Measurements from ENCODE around the gene SCAPER.
"Not testable (repeated sequence)": the region's sequence is repeated elsewhere in the genome, so short reads cannot be mapped to it uniquely, and the experiment has no call there.

Gene SCAPER

DNA sequence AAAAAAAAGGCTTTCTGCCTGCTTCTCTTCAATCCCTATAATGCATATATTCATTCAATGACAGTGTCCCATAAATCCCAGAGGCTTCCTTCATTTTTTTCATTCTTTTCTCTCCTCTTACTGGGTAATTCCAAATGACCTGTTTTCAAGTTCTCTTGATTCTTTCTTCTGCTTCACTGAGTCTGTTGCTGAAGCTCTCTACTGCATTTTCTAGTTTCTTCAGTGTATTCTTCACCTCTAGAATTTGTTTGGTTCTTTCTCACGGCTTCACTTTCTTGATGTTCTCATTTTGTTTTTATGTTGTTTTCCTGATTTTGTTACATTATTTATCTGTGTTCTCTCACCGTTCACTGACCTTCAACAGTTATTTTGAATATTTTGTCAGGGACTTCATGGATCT is 141.6 kb downstream of the SCAPER start:
- no peak for DNase-seq

DNA sequence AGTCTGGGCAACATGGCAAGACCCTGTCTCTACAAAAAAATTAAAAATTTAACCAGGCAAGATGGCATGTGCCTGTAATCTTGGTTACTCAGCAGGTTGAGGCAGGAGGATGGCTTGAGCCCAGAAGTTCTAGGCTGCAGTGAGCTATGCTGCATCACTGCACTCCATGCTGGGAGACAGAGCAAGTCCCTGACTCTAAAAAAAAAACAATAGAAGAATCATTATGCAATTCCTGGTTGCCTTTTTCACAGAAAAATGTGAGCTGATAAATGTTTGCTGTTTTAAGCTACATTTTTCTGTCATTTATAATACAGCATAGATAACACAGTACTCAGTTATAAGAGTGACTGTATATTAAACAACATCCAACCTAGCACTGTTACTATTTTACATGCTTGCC is 148.8 kb downstream of the SCAPER start:
- no peak for DNase-seq

DNA sequence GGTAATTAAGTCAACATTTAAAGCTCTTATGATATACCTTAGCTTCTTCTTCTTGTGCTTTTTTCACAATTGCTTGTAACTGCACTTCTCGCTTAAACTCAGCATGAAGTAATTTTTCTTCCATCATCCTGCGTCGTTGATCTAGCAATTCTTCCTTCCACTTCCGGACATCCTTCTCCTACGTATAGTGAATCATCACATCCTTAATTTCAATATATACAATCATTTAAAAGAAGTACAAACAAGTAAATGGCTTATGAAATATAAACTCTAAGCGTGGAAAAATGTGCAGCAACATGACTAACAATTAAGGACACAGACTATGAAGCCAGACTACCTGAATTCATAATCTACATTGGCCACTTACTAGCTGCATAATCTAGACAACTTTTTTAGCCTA is 151.4 kb downstream of the SCAPER start:
- DNase-seq = no peak

DNA sequence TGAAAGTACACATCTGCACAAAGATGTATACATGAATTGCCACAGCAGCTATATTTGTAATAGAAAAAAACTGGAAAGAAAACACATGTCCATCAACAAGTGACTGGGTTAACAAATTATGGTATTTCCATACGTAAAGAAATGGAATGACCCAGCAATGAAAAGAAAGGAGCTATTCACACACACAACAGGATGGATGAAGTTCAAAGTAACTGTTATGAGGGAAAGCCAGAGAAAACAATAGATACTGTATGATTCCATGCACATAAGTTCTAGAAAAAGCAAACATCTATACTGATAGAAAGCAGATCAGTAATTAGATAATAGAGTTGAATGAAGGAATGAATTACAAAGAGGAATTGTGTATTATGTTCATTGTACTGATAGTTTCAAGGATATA is 152.0 kb downstream of the SCAPER start:
- DNase-seq = no peak

DNA sequence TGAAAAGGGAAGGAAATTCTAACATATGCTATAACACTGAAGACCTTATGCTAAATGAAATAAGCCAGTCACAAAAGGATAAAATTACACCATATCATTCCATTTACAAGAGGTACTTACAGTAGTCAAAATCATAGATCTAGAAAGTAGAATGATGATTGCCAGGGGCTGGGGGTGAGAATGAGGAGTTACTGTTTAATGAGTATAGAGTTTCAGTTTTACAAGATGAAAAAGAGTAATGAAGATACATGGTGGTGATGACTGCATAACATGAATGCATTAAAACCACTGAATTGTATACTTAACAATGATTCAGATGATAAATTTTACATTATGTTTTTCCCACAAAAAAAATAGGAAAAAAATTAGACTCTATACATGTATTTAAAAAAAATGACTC is 152.6 kb downstream of the SCAPER start:
- peak; percentile 49 for DNase-seq

DNA sequence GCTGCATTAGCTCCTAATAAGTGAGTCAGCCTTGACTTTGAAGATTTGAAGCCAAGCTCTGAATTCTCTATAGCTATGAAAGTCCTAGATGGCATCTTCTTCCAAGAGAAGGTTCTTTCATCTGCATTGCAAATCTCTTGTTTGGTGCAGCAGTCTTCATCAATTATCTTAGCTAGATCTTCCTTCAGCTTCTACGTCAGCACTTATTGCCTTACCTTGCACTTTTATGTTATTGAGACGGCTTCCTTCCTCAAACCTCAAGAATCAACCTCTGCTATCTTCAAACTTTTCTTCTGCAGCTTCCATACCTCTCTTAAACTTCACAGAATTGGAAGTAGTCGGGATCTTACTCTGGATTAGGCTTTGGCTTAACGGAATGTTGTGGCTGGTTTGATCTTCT is 167.6 kb downstream of the SCAPER start:
- no peak for DNase-seq

DNA sequence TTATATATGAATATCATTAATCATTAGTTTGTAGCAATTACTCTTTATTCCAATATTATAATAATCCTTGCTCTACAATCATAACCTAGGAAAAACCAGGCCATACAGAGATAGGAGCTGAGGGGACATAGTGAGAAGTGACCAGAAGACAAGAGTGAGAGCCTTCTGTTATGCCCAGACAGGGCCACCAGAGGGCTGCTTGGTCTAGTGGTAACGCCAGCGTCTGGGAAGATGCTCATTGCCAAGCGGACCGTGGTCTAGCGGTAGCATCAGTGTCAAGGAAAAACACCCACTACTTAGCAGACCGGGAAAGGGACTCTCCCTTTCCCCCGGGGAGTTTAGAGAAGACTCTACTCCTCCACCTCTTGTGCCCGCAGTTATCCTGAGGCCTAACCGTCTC is 172.8 kb downstream of the SCAPER start:
- peak; percentile 15 for DNase-seq

DNA sequence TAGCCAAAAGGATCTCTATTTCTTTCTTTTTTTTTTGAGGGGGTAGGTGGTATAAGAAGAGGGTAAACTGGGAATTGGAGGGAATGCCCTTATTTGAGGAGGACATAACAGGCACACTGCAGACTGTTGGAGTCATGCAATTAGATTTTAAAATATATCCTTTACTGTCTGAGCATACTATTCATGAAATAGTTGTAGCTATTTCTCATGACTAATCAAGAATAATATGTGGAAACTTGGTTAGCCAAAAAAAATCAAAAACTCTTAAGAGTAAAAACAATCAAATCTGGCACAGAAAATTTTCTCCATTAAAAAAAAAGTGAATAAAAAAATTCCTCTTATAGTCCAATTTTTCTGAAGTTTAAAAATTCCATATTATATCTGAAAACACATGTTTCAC is 174.9 kb downstream of the SCAPER start:
- DNase-seq = no peak

DNA sequence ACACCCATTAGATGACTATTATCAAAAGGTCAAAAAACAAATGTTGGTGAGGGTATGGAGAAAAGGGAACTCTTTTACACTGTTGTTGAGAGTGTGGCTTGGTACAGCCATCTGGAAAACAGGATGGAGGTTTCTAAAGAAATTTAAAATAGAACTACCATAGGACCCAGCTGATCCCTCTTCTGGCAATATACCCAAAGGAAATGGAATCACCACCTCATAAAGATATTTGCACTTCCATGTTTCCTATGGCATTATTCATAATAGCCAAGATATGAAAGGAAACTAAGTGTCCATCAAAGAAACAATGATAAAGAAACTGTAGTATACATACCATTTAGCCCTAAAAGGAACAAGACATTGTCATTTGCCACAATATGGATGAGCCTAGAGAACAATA is 186.3 kb downstream of the SCAPER start:
- no peak for DNase-seq

DNA sequence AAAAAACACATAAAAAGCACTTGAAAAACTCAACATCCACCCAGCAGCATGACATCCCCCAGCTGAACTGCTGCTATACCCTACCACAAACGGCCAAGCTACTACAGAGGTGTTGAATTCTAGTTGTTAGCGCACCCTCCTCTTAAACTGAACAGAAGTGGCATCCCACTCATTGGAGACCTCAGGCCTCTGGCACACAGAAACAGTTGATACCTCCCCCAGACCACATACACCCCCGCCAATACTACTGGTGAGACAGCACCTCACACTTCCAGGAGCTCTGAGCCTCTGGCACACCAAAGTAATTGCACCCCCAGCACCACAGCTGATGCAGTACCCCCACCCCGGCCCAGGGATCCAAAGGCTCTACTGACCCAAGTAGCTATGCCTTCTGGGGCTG is 190.2 kb downstream of the SCAPER start:
- no peak for DNase-seq

DNA sequence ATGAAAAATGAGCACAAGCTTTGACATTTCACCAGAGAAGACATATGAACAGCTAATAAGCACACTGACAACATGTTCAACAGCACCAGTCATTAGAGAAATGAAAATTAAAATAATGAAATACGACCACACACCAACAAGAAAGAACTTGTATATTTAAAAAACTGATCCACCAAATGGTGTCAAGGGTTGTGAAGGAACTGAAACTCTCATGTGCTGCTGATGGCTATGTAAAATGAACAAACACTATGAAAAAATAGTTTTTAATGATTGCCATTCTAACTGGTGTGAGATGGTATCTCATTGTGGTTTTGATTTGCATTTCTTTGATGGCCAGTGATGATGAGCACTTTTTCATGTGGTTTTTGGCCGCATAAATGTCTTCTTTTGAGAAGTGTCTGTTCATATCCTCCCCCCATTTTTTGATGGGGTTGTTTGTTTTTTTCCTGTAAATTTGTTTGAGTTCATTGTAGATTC is 193.8 kb downstream of the SCAPER start:
- DNase-seq = no peak

DNA sequence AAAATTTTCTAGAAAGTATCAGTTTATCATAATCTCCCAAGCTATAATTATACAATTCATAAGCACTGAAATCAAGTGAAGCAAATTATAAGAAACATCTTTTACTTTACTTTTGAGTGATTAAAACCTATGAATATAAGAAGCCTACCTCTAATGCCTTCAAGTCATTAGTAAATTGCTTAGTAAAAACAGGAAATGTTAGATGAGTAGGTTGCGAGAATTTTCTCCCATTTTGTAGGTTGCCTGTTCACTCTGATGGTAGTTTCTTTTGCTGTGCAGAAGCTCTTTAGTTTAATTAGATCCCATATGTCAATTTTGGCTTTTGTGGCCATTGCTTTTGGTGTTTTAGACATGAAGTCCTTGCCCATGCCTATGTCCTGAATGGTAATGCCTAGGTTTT is 201.1 kb downstream of the SCAPER start:
- DNase-seq = not testable (repeated sequence)

DNA sequence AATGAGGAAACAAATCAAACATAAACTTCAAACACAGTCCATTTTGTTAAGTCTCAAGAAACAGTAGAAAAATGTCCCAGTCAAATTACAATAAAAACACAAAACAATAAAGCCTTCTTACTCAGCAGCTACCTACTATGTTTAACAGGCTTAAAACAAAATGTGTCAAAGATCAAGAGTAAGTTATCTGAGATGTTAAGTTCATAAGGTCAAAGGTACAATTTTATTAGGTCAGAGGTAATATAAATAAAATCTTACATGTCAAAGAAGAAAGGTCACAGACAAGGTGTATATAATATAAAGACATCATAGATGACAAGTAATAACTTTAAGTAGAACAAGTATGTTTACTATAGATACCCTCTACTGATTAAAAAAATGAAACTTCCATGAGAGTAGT is 208.3 kb downstream of the SCAPER start:
- no peak for DNase-seq

DNA sequence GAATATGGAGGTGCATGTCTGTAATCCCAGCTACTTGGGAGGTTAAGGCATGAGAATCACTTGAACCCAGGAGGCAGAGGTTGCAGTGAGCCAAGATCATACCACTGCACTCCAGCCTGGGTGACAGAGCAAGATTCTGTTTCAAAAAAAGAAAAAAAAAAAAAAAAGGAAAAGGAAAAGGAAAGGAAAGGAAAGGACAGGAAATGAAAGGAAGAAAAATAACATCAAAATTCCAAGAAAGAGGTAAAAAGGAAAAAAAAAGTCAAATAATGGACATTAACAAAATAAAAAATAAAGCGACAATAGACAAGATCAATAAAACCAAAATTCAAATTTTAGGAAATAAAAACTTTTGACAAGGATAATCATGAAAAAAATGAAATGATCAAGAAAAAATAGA is 212.6 kb downstream of the SCAPER start:
- not testable (repeated sequence) for DNase-seq

DNA sequence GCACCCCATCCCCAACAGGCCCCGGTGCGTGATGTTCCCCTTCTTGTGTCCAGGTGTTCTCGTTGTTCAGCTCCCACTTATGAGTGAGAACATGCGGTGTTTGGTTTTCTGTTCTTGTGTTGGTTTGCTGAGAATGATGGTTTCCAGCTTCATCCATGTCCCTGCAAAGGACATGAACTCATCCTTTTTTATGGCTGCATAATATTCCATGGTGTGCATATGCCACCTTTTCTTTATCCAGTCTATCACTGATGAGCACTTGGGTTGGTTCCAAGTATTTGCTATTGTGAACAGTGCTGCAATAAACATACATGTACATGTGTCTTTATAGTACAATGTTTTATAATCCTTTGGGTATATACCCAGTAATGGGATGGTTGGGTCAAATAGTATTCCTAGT is 217.5 kb downstream of the SCAPER start:
- DNase-seq = not testable (repeated sequence)

DNA sequence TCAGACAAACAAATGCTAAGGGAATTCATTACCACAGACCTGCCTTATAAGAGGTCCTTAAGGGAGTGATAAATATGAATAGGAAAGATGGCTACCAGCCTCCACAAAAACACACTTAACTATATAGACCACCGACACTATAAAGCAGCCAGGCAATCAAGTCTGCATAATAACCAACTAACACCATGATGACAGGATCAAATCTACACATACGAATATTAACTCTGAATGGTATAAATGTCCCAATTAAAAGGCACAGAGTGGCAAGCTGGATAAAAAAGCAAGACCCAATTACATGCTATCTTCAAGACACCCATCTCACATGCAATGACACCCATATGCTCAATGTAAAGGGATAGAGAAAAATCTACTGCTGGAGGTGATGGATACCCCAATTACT is 221.1 kb downstream of the SCAPER start:
- no peak for DNase-seq

DNA sequence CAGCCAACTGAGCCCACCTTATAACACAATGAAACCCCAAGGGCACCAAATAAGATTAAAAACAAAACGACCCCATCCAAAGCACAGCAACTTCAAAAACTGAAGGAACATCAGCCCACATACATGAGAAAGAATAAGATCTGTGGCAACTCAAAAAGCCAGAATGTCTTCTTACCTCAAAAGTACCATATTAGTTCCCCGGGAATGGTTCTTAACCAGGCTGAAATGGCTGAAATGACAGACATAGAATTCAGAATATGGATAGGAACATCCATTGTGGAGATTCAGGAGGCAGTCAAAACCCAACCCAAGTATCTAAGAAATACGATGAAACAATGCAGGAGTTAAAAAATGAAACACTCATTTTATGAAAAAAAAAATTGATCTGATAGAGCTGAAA is 222.3 kb downstream of the SCAPER start:
- DNase-seq = no peak

DNA sequence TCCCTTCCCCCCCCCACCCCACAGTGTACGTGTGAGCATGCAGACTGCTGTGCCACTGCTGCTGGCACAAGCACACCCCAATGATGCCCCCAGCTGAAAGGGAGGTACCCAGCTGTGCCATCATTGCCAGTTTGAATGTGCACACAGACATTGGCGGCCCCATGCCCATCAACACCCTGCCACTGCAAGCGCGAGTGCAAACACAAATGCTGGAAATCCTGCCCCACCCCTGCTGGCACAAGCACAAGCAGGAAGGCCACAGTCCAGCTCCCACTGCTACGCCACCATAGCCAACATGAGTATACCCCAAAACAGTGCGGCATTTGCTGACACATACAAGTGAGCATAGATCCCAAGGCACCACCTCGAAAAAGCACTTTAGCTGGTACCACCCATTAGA is 222.9 kb downstream of the SCAPER start:
- DNase-seq = no peak

DNA sequence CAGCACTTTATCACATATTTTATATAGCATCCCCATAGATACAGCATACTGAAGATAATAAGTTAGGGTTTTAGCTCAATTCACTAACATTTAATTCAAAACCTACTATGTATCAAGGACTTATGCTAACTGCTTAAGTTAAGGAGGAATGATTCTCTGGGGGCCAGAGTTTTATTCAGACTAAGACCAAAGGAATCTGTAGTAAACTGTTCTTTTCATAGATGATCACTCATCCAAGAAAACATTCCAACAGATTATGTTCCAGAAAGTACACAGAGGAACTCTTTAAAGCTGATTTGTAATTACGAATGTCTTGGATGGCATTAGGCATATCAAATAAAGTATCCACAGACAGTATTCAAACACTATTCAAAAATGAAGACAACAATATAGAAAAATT is 226.4 kb downstream of the SCAPER start:
- DNase-seq = no peak

DNA sequence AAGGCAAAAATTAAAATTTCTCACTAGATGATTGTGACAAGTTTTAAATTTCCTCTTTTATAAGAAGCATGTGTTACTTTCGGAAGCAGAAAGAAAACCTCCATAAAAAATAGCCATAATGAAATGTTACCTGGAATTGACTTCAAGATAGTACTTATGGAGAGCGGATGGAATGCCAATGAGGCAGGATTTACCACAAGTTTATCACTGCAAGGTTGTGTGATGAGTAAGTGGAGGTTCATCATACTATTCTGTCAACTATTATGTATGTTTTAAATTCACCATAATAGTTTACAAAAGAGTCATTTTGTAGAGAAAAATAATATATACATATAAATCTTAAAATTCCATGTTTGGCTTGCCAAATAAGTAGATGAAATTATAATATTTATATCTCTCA is 230.3 kb downstream of the SCAPER start:
- DNase-seq = no peak

DNA sequence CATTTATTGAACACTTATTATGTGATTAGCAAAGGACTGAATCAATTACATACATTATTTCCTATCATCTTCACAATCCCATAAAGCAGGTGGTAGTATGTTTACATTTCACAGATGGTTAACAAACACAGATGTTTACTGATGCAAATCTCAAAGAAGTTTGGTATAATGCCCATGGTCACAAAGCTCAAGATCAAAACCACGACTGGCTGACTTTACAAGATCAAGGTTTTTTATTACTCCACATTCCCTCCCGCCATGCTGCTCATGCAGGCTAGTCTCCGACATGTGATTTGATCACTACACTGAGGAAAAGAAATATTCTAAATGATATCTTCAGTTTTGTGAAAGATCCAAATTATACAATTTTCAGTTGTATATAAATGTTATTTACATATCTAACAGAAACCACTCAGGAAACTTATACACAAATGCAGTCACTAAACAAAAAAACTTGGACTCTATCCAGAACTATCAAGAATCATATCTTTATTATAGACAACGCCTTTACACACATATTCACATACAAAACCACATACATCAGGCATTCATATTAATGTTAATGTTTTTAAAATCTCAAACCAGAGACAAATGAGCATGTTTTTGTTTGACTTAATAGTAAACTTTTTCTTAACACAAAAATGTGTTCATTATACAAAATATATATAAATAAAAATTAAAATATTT is 235.5 kb downstream of the SCAPER start:
- DNase-seq = no peak

DNA sequence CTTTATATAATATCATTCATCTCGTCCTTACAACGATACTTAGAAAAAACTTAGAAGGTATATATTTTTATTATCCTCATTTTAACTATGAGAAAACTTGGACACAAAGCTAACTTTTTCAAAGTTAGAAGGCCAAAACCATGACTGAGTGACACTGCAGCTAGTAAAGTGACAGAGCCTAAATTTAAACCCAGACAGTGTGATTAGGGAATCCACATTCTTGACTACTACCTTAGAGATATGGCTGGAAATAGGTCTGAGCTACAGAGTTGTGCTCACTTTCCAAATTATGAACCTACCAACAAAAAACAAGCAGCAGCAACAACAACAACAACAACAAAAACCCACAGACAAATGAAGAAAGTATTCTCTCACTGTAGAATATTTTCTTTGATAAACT is 236.2 kb downstream of the SCAPER start:
- DNase-seq = no peak

DNA sequence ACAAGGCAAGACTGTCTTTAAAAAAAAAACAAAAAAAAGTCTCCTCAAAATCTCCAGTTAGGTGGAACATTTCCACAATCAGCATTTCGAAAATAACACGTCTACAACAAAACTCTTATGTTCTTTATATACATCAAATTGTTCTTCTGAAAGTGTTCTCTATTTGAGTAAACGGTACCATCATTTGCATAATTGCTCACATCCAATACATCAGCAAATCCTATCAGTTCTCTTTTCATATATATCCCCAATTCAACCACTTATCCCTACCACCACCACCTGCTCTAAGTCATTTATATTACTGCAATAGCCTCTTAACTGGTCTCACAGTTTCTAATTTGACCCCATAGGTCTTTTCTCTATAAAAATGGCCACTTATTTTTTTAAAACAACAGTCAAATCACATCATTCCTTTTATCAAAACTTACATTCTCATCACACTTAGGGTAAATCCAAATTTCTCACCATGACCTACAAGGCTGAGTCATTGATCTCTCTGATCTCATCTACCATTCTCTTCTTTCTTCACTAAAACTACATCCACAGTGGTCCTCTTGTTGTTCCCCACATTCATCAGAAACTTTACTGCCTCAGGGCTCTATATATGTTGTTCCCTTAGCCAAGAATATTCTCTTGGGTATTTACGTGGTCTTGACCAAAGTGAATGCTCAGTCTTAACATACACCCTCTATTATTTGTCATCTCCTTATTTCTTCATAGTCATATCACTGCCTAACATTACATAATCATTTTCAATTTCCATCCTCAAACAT is 237.0 kb downstream of the SCAPER start:
- DNase-seq = no peak

DNA sequence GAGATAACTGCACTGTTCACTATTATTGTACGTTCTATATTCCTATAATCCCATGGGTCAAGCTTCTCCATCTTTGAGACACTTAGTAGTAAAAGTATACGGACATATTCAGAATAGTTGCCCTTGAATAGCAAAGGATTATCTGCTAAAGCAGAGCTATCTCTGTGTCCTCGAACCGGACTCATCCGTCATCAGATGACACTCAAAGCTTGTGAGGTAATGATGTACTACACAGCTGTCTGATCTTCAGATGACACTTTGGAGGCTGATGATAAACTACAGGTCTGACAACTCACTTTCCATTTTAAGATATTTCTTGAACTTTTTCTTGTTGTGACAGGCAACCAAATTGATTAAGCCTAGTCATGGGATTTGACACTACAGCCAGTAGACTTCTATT is 240.2 kb downstream of the SCAPER start:
- DNase-seq = no peak

DNA sequence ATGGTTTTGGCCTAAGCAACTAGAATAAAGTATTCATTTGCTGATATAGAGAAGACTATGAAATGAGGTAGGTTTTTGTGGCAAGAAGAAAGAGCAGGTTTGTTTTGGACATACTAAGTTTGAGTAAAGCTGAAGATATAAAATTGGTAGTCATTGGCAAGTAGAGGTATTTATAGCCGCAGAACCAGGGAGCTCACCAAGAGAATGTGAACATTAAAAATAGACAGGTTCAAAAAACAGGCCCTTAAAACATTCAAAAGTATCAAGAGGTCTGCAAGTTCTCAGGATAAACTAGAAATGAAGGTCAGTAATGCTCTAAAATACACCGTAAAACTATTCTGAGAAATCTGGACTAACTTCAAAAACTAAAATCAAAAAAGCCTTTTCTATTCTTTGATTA is 240.7 kb downstream of the SCAPER start:
- no peak for DNase-seq

Measured in activated CD4-positive, alpha-beta T cell treated with anti-CD3 and anti-CD28 coated beads for 48 hours (primary cell).